ENCODE results near the gene FIBP.

DNA sequence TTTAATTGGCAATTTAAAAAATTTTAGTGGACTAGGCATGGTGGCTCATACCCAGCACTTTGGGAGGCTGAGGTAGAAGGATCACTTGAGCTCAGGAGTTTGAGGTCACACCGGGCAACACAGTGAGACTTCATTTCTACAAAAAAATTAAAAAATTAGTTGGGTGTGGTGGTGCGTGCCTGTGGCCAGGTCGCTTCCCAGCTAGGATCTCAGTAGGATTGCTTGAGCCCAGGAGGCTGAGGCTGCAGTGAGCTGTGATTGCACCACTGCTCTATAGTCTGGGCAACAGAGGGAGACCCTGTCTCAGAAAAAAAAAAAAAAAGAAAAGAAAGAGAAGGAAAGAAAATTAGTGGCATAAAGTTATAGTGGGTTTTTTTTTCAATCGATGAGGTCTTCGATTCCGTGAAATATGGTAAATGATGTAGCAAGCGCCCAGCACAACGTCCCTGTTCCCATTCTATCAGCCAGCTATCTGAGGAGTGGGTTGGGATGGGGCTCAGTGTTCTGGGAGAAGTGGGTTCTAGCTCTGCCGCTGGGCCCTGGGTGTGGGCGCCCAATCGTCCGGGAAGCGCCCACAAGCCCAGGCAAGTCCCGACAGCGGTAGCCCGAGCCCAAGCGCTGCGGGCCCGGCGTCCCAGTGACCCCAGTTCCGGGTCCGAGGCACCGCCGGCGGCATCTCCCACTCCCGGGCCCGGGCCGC, 10.5 kb upstream of the FIBP start:
- TF ChIP-seq CTCF (IDR thresholded peaks at IDR 0.05) (no peak), POLR2A (IDR thresholded peaks at IDR 0.05) (no peak)

Measured in ovary (tissue), 3 donors.